HG02943 (cell line): ENCODE results near the gene GRK5.

Experiments used
- ATAC-seq: cut with Tn5 transposase; IDR thresholded peaks from one replicate; pipeline ENCODE4 v1.9.1; 2021; ENCODE audit warnings: mild to moderate bottlenecking, low read depth, moderate library complexity; ENCODE audit not compliant: unreplicated experiment

GRK5 gene

GRCh38 chr10:119373294-119374102 is 166.1 kb downstream of the GRK5 start:
- ATAC-seq = no peak

GRCh38 chr10:119374236-119374635 is 166.9 kb downstream of the GRK5 start:
- no peak for ATAC-seq

GRCh38 chr10:119375574-119376272 is 168.4 kb downstream of the GRK5 start:
- no peak for ATAC-seq

DNA sequence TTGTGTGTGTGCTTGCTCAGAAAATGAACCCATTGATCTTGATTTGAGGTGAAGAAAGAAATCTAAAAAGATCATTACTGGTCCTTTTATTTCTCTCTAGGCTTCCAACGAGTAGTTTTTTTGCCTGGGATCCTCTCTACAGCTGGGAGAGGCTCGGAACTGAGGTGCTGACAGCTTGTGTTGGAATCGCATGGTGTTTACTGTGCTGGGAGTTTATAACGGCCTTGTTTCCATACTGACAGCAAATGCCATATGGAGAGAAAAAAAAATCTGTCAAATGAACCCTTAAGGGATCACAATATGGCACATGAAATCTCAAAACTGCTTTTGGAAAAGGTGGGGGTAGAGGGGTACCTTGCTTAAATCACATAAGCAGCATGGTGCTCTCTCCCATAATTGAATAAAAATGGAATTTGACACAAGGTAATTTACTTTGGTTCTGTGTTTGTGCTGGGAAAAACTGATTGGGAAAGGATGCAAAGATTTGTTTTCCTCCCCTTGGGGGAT is 170.1 kb downstream of the GRK5 start:
- no peak for ATAC-seq

- no peak for ATAC-seq
These were observed 170.8 kb downstream of the GRK5 start for GRCh38 chr10:119377958-119378736.

DNA sequence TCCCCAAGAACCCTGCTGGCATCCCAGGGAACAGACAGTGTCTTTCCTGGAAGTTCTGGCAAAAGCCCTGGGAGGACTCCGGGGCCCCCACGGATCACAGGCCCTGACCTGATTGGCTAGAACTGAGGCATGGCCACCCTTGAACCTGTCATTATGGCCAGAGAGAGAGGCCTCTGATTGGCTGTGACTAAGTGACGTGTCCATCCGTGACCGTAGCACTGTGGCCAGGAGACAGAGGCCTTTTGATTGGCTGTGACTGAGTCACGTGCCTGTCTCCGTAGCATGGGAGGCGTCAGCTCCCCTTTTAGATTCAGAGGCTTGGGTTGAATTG is 171.3 kb downstream of the GRK5 start:
- no peak for ATAC-seq

- no peak for ATAC-seq
These were observed 172.2 kb downstream of the GRK5 start for GRCh38 chr10:119379466-119380071.

- ATAC-seq = no peak
These were observed 175.9 kb downstream of the GRK5 start for GRCh38 chr10:119383174-119383856.

DNA sequence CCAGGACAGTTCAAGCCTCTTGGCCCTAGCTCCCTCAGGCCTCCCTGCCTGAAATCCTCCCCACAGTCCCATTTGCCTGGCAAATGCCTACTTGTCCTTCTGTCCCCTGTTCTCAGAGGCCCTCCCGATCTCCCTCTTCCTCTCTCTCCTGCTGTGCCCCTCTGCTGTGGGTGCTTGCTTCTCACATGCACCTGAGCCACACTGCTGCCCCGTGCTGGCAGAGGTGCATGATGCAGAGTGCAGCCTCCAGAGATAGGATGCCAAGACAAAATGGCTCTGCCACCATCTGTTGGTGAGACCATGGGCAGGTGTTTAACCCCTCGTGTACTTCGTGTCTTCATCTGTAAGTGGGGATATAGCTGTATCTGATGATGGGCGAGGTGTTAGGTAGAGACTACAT is 176.8 kb downstream of the GRK5 start:
- no peak for ATAC-seq

DNA sequence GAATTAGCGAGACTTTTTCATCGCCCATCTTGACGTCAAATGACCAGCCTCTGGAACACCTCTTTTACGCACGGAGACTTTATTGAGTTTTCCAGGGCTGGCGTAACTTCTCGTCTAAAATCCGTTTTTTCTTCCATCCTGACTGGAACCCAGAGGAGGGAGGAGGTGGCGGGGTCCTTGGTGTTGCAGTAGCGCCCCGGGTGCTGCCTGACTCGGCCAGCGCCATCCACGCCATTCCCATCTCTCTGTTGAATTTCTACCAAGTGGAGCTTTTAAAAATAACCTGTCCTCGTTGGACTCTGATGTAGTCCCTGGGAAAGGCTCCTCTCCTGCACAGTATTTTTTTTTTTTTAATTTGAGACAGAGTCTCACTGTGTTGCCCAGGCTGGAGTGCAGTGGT is 179.3 kb downstream of the GRK5 start:
- ATAC-seq = no peak

GRCh38 chr10:119388849-119389345 is 181.5 kb downstream of the GRK5 start:
- no peak for ATAC-seq

- ATAC-seq = no peak
These were observed 184.3 kb downstream of the GRK5 start for GRCh38 chr10:119391440-119392251.

DNA sequence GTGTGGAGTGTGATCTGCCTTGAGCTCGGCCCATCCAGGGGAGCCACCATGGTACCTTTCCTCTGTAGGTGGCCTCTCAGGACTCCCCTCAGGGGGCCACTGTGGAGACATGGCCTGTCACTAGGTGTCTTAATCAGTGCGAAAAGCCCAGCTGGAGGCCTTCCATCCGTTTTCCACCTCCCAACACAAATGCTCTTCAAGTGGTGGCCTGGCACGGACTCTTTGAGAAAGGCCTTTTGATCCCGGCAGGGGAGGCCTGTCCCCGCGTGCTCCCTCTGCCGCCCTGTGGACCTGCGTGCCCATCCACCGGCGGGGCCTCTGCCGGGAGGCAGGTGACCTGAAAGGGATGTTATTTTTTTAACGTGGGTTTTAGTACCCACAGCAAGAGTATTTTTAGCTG is 185.6 kb downstream of the GRK5 start:
- ATAC-seq = no peak

DNA sequence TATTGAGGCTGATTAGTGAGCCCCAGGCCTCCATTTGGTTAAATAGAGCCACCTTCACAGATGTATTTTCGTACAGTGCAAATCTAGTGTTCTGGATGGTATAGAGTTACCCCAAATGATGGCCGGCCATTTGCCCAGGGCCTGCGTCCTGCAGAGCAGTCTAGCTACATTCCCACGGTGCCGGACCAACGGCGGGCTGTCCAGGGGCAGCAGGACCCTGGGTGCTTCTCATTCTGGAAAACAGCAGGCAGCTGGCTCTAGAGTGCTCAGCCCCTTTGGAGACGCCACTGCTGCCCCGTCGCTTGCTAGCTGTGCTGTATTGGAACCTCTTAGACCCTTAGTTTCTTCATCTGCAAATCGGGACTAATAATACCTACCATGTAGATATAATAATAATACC is 186.1 kb downstream of the GRK5 start:
- ATAC-seq = no peak

GRCh38 chr10:119393845-119394244 is 186.5 kb downstream of the GRK5 start:
- ATAC-seq = no peak

DNA sequence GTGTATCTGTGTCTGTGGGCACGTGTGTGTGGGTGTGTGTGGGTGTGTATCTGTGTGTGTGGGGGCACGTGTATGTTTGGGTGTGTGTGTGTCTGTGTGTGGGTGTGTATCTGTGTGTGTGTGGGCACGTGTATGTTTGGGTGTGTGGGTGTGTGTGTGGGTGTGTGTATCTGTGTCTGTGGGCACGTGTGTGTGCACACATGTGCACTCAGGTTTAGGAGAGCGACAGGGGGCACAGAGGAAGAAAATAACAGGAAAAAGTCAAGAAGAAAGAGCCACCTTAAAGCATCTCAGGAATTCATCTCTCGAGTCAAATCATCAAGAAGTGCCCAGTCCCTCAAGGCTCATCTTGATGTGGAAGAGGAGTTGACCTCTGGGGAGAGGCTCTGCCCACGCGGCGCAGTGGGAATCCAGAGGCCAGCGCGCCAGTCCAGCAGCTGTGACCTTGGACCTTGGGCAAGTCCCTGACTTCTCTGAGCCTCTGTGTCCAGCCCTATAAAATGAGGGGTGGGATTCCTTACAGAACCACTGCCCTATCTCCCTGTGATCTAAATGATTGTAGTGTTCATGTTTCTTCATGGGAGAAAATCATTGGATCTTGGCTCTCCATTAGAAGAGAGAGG is 187.4 kb downstream of the GRK5 start:
- no peak for ATAC-seq

GRCh38 chr10:119395280-119396007 is 188.1 kb downstream of the GRK5 start:
- ATAC-seq = no peak
